Measurements from ENCODE around the gene STS. TPM values are rescaled to one million over a fixed set of nuclear protein-coding genes. Genes with fewer than 3 reads are reported as not detected.
A peak's percentile ranks its signal among the peaks of the same experiment; 100 is the strongest.

STS gene
- total and polyA plus RNA-seq, 4 donors: 1.8 to 6.4 (median 2.8) TPM

DNA sequence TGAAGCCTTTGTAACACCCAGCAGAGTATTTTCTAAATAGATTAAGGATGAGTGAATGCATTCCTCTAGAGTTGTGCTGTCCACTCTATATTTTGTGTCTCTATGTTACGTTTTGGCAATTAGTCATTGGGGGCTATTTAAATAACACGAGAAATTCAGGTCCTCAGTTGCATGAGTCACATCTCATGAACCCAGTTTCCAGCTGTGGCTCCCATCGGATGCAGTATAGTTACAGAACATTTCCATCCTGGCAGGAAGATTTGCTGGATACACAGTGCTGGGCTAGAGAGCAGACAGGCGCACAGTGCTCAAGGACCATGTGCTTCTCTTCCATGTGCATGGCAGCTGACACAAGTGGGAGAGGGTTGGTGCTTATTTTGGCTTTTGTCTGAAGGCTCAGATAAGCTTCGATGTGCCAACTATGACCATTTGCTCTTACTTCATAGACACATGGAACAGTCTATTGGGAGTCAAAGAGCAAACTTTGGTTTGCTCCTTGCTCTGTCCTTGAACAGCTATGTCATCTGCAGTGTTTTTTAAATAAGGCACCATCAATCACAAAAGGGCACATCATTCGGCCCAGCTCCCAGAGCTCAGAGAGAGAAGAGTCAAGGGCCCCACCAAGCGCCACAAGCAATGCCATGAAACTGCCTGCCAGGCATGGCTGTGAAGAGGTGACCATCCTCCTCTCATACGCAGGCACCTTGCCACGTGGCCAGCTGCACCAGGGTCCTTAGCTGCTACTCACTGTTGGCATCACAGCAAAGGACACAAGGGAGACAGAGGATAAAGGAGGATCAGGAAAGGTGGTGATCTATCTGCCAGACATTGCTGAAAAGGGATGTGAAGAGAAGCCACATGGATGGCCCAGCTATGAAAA lies 8.1 kb upstream of the STS start:
- no peaks in the 10 kb centered on the region for H3K36me3 ChIP-seq (ENCODE audit: control insufficient read depth in 4 of 4, insufficient read depth in 3 of 4, low read depth in 1 of 4, low read length in 3 of 4)
- H3K9me3 ChIP-seq (ENCODE audit: control insufficient read depth in 4 of 4, low read length in 3 of 4): no peaks in the 10 kb centered on the region
- H3K4me1 ChIP-seq (ENCODE audit: control insufficient read depth in 4 of 4, insufficient read depth in 4 of 4, low read length in 3 of 4): peaks cover 0 to 2% (median 0%) of the 10 kb centered on the region in 4 donors
- DNase-seq (ENCODE audit: low spot score): no peak
- no peak overlapping the region for H3K27ac ChIP-seq (ENCODE audit: low read depth in 1 of 2, low read length in 2 of 2)
- no peak for TF ChIP-seq YY1 (IDR thresholded peaks at IDR 0.05)
- TF ChIP-seq FOXA1 (IDR thresholded peaks at IDR 0.05): no peak
- peak in 1 of 2 donors; percentile 28 for TF ChIP-seq HNF4A (conservative IDR thresholded peaks at IDR 0.05)
- TF ChIP-seq FOXA2 (IDR thresholded peaks at IDR 0.05): no peak
- TF ChIP-seq RAD21 (IDR thresholded peaks at IDR 0.05): no peak
- no peak for TF ChIP-seq GABPA (IDR thresholded peaks at IDR 0.05 in 1 of 2, conservative IDR thresholded peaks at IDR 0.05 in 1 of 2)
- no peak for TF ChIP-seq NR2F2 (IDR thresholded peaks at IDR 0.05)
- no peak for TF ChIP-seq HNF4G (IDR thresholded peaks at IDR 0.05)
- TF ChIP-seq RXRA (IDR thresholded peaks at IDR 0.05): peak in 1 of 2 donors; percentile 24
- TF ChIP-seq EGR1 (IDR thresholded peaks at IDR 0.05; ENCODE audit: low read depth in 2 of 2): no peak
- TF ChIP-seq SP1 (IDR thresholded peaks at IDR 0.05): no peak
- no peak for TF ChIP-seq ATF3 (IDR thresholded peaks at IDR 0.05)
- TF ChIP-seq REST (IDR thresholded peaks at IDR 0.05): no peak
- TF ChIP-seq TAF1 (conservative IDR thresholded peaks at IDR 0.05): no peak
- H3K4me3 ChIP-seq (ENCODE audit: low read depth in 1 of 3, low read length in 3 of 3): no peak overlapping the region
- H3K9ac ChIP-seq (ENCODE audit: low read depth in 1 of 2, low read length in 2 of 2): no peak overlapping the region
- 76% methylated on average over 9 of the region's 9 CpGs for WGBS
- H3K27me3 ChIP-seq (ENCODE audit: control insufficient read depth in 4 of 4, insufficient read depth in 4 of 4, low read length in 3 of 4): no peaks in the 10 kb centered on the region

DNA sequence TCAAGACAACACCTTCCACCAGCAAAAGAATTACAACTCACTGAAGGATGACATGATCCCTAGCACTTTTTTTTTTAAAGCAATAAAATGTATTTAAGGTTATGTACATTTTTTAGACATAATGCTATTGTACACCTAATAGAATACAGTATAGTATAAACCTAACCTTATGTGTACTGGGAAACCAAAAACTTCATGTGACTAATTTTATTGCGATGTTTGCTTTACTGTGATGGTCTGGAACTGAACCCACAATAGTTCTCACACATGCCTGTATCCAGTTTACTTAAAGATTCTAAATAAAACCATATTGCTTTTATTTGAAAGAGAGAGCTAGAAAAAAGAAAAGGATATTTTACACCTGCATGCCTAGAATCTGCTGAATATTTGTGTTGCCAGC lies 4.4 kb upstream of the STS start:
- H3K4me3 ChIP-seq (ENCODE audit: low read depth in 1 of 3, low read length in 3 of 3): no peak overlapping the region
- 97% methylated on average over 1 of the region's 1 CpG for WGBS
- no peaks in the 10 kb centered on the region for H3K36me3 ChIP-seq (ENCODE audit: control insufficient read depth in 4 of 4, insufficient read depth in 3 of 4, low read depth in 1 of 4, low read length in 3 of 4)
- H3K9ac ChIP-seq (ENCODE audit: low read depth in 1 of 2, low read length in 2 of 2): no peak overlapping the region
- TF ChIP-seq SP1 (IDR thresholded peaks at IDR 0.05): no peak
- TF ChIP-seq HNF4G (IDR thresholded peaks at IDR 0.05): no peak
- TF ChIP-seq FOXA1 (IDR thresholded peaks at IDR 0.05): no peak
- TF ChIP-seq EGR1 (IDR thresholded peaks at IDR 0.05; ENCODE audit: low read depth in 2 of 2): no peak
- TF ChIP-seq RXRA (IDR thresholded peaks at IDR 0.05): no peak
- no peak for TF ChIP-seq REST (IDR thresholded peaks at IDR 0.05)
- TF ChIP-seq MAX (IDR thresholded peaks at IDR 0.05): no peak
- no peak for TF ChIP-seq NR2F2 (IDR thresholded peaks at IDR 0.05)
- no peak for TF ChIP-seq FOXA2 (IDR thresholded peaks at IDR 0.05)
- TF ChIP-seq JUND (IDR thresholded peaks at IDR 0.05): no peak
- no peak for TF ChIP-seq RAD21 (IDR thresholded peaks at IDR 0.05)
- TF ChIP-seq TAF1 (conservative IDR thresholded peaks at IDR 0.05): no peak
- no peak for TF ChIP-seq GABPA (IDR thresholded peaks at IDR 0.05 in 1 of 2, conservative IDR thresholded peaks at IDR 0.05 in 1 of 2)
- no peaks in the 10 kb centered on the region for H3K9me3 ChIP-seq (ENCODE audit: control insufficient read depth in 4 of 4, low read length in 3 of 4)
- H3K4me1 ChIP-seq (ENCODE audit: control insufficient read depth in 4 of 4, insufficient read depth in 4 of 4, low read length in 3 of 4): peaks cover 2 to 18% (median 13%) of the 10 kb centered on the region in 4 donors
- no peaks in the 10 kb centered on the region for H3K27me3 ChIP-seq (ENCODE audit: control insufficient read depth in 4 of 4, insufficient read depth in 4 of 4, low read length in 3 of 4)
- no peak overlapping the region for H3K27ac ChIP-seq (ENCODE audit: low read depth in 1 of 2, low read length in 2 of 2)
- DNase-seq (ENCODE audit: low spot score): no peak
